ENCODE results near the gene TIGD3. TPM values are rescaled to one million over a fixed set of nuclear protein-coding genes. Genes with fewer than 3 reads are reported as not detected.

Gene TIGD3
- total and polyA plus RNA-seq, 2 of the 13 experiments (the other 11 are each of a cell fraction or from before 2014, with no cell fraction given) = 0.49 to 4.9 TPM

- TF ChIP-seq ETV5 (CRISPR knock-in tag; IDR thresholded peaks at IDR 0.05; ENCODE audit: borderline replicate concordance) = no peak; the same call in 1 of the 2 replicates
- peak; percentile 48; the same call in 1 of the 2 replicates for TF ChIP-seq ZFP36L1 (CRISPR knock-in tag; IDR thresholded peaks at IDR 0.05)
- TF ChIP-seq ZFP82 (CRISPR knock-in tag; IDR thresholded peaks at IDR 0.05; ENCODE audit: borderline replicate concordance) = no peak
- no peak for TF ChIP-seq SATB2 (CRISPR knock-in tag; IDR thresholded peaks at IDR 0.05)
- TF ChIP-seq NFYB (CRISPR knock-in tag; IDR thresholded peaks at IDR 0.05) = no peak
- TF ChIP-seq CAMTA2 (CRISPR knock-in tag; IDR thresholded peaks at IDR 0.05; ENCODE audit: borderline replicate concordance) = no peak
- peak; percentile 94; the same call in 1 of the 2 replicates for TF ChIP-seq FOXJ3 (CRISPR knock-in tag; IDR thresholded peaks at IDR 0.05; ENCODE audit: borderline replicate concordance)
- no peak for TF ChIP-seq ATF7 (IDR thresholded peaks at IDR 0.05)
- TF ChIP-seq ATF7 (CRISPR knock-in tag; IDR thresholded peaks at IDR 0.05) = no peak; the same call in 1 of the 2 replicates
- no peak for TF ChIP-seq PRDM15 (CRISPR knock-in tag; IDR thresholded peaks at IDR 0.05)
- no peak for TF ChIP-seq ZNF143 (CRISPR knock-in tag; IDR thresholded peaks at IDR 0.05)
- no peak for TF ChIP-seq SOX6 (IDR thresholded peaks at IDR 0.05)
- TF ChIP-seq SOX6 (CRISPR knock-in tag; IDR thresholded peaks at IDR 0.05) = peak; percentile 57; the same call in 1 of the 2 replicates
- no peak for TF ChIP-seq ZNF781 (CRISPR knock-in tag; IDR thresholded peaks at IDR 0.05; ENCODE audit: borderline replicate concordance, not compliant biosample characterization)
- no peak for TF ChIP-seq HNRNPK (IDR thresholded peaks at IDR 0.05; ENCODE audit: low read depth, low read length, poor library complexity, severe bottlenecking)
- TF ChIP-seq ZNF362 (CRISPR knock-in tag; IDR thresholded peaks at IDR 0.05; ENCODE audit: borderline replicate concordance) = peak; percentile 99
- TF ChIP-seq KAT2B (IDR thresholded peaks at IDR 0.05; ENCODE audit: borderline replicate concordance, low read depth, low read length) = no peak
- TF ChIP-seq ZBTB3 (CRISPR knock-in tag; IDR thresholded peaks at IDR 0.05; ENCODE audit: borderline replicate concordance, low read depth) = no peak
- TF ChIP-seq GLI4 (CRISPR knock-in tag; IDR thresholded peaks at IDR 0.05; ENCODE audit: borderline replicate concordance) = no peak
- no peak; the same call in 1 of the 2 replicates for TF ChIP-seq ZNF3 (CRISPR knock-in tag; IDR thresholded peaks at IDR 0.05)
- TF ChIP-seq CSRNP1 (CRISPR knock-in tag; IDR thresholded peaks at IDR 0.05) = 0 out of 2 replicates have a peak, but pooled peaks have one; percentile 56
- no peak for TF ChIP-seq ZNF691 (CRISPR knock-in tag; IDR thresholded peaks at IDR 0.05; ENCODE audit: borderline replicate concordance, low read depth)
- no peak for TF ChIP-seq ZSCAN22 (CRISPR knock-in tag; IDR thresholded peaks at IDR 0.05)
Measured at GRCh38 chr11:65305501-65306268, 48.9 kb upstream of the TIGD3 start (continued).
